Peyer's patch (tissue), 4 donors: ENCODE data around the gene WWOX.

Experiments used
- CTCF ChIP-seq, 6 experiments: fragments of 450-650 bp in 4 of 6; fragments of 200-600 bp in 2 of 6; sonication (generic) in 1 of 6; IDR thresholded peaks; one replicate each; pipeline ENCODE4 v1.5.1; 2017 to 2019; ENCODE audit warnings: antibody characterized with exemption in 6 of 6, mild to moderate bottlenecking in 3 of 6, moderate library complexity in 1 of 6
- POLR2A ChIP-seq, 2 donors: fragments of 450-650 bp; IDR thresholded peaks; one replicate each; pipeline ENCODE4 v1.5.1; 2017; ENCODE audit warnings: antibody characterized with exemption in 2 of 2, mild to moderate bottlenecking in 2 of 2, moderate library complexity in 2 of 2

GRCh38 chr16:79250502-79251098, 1151.1 kb downstream of the WWOX start:
- TF ChIP-seq CTCF (IDR thresholded peaks at IDR 0.05) = no peak
- TF ChIP-seq POLR2A (IDR thresholded peaks at IDR 0.05) = no peak
